Smooth muscle cell (in vitro differentiated cells): Measurements from ENCODE around the gene MMP24. TPM values are rescaled to one million over a fixed set of nuclear protein-coding genes. Genes with fewer than 3 reads are reported as not detected.

Source experiments
- DNase-seq: peaks from one replicate; lab custom pipeline; 2025; ENCODE audit not compliant: unreplicated experiment; lab: John Stamatoyannopoulos, UW
- H2AFZ ChIP-seq: fragments of 200-600 bp; sonication (generic); 2 replicates; pipeline ENCODE4 v1.6.0; 2016; ENCODE audit warnings: antibody characterized with exemption, low read depth, mild to moderate bottlenecking
- H3F3A ChIP-seq: fragments of 200-600 bp; sonication (generic); 2 replicates; pipeline ENCODE4 v1.6.0; 2017; ENCODE audit warnings: antibody characterized with exemption, low read depth
- H3K27ac ChIP-seq: fragments of 200-600 bp; sonication (generic); 2 replicates; pipeline ENCODE4 v1.5.1; 2016; ENCODE audit warnings: low read depth, mild to moderate bottlenecking
- H3K27me3 ChIP-seq: fragments of 200-600 bp; sonication (generic); 2 replicates; pipeline ENCODE4 v1.6.1; 2016; ENCODE audit warnings: low read depth, mild to moderate bottlenecking
- H3K36me3 ChIP-seq: fragments of 200-600 bp; sonication (generic); 2 replicates; pipeline ENCODE4 v1.5.1; 2016; ENCODE audit warnings: low read depth
- H3K4me1 ChIP-seq: fragments of 200-600 bp; sonication (generic); 2 replicates; pipeline ENCODE4 v1.5.1; 2016; ENCODE audit warnings: low read depth
- H3K4me2 ChIP-seq: fragments of 200-600 bp; sonication (generic); 2 replicates; pipeline ENCODE4 v1.6.0; 2016; ENCODE audit warnings: mild to moderate bottlenecking
- H3K4me3 ChIP-seq: fragments of 200-600 bp; sonication (generic); 2 replicates; pipeline ENCODE4 v1.5.1; 2016; ENCODE audit warnings: mild to moderate bottlenecking
- H3K79me2 ChIP-seq: fragments of 200-600 bp; sonication (generic); 2 replicates; pipeline ENCODE4 v1.6.0; 2016; ENCODE audit warnings: low read depth, mild to moderate bottlenecking
- H3K9ac ChIP-seq: fragments of 200-600 bp; sonication (generic); 2 replicates; pipeline ENCODE4 v1.6.0; 2016; ENCODE audit warnings: low read depth
- H3K9me3 ChIP-seq: fragments of 200-600 bp; sonication (generic); replicated peaks from 2 replicates; pipeline ENCODE4 v1.5.1; 2016; ENCODE audit warnings: low read depth
- H4K20me1 ChIP-seq: fragments of 200-600 bp; sonication (generic); 2 replicates; pipeline ENCODE4 v1.6.0; 2016; ENCODE audit warnings: low read depth
- CTCF ChIP-seq: fragments of 200-600 bp; sonication (generic); IDR thresholded peaks from 2 replicates; pipeline ENCODE4 v1.5.1; 2017; ENCODE audit warnings: borderline replicate concordance, mild to moderate bottlenecking, antibody characterized with exemption; ENCODE audit not compliant: insufficient read depth, poor library complexity, severe bottlenecking
- WGBS: methylation state at CpG from one replicate; pipeline ENCODE4 v1.1.7; 2016; ENCODE audit warnings: low lambda C conversion rate; 5-methylcytosine and 5-hydroxymethylcytosine counted together
- polyA plus RNA-seq: library from polyadenylated mRNA; unstranded; fragments of >200 nt; fragmentation: Nextera tagmentation; extraction: Ambion mirVana; gene quantifications from 2 replicates; pipeline ENCODE4 v1.2.1, GENCODE V29; 2016
- total RNA-seq: library from RNA; depleted of rRNA; stranded (reverse); fragments of >200 nt; gene quantifications from 2 replicates; pipeline ENCODE4 v1.2.3, GENCODE V29; 2014

The MMP24 gene
- total and polyA plus RNA-seq, 2 experiments from 2014 or later, result 0.03 to 0.09 TPM

- Histone ChIP-seq H2AFZ (no peak overlapping the region), H3K27me3 (no peaks in the 10 kb centered on the region), H3F3A (no peaks in the 10 kb centered on the region), H3K36me3 (no peaks in the 10 kb centered on the region), H4K20me1 (peaks cover 3% of the 10 kb centered on the region), H3K4me2 (no peak overlapping the region), H3K9ac (no peak overlapping the region), H3K4me1 (no peaks in the 10 kb centered on the region), H3K27ac (no peak overlapping the region), H3K4me3 (no peak overlapping the region), H3K9me3 (no peaks in the 10 kb centered on the region), H3K79me2 (no peaks in the 10 kb centered on the region)
- no peak for TF ChIP-seq CTCF
- no peak for DNase-seq
- WGBS, result 81% methylated on average over 5 of the region's 5 CpGs
Observed at GRCh38 chr20:35216541-35216940, 9.9 kb upstream of the MMP24 start.

DNA sequence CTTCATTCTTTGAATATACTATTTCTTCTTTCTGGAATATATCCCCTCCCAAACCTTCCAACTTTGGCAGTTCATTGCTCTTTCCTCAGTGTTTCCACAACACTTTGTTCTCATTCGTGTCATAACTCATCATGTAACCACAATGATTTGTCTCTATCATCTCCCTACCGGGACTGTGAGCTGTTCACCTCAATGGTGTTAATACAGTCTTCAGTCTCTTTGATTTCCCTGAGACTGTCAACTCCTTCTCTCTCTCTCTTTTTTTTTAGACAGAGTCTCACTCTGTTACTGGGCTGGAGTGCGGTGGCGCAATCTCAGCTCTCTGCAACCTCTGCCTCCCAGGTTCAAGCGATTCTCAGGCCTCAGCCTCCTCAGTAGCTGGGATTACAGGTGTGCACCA lies 2.5 kb upstream of the MMP24 start:
- WGBS, result 92% methylated on average over 5 of the region's 5 CpGs
- Histone ChIP-seq H4K20me1 (peaks cover 40% of the 10 kb centered on the region), H3K4me2 (no peak overlapping the region), H2AFZ (no peak overlapping the region), H3K9me3 (no peaks in the 10 kb centered on the region), H3K9ac (no peak overlapping the region), H3K4me1 (no peaks in the 10 kb centered on the region), H3K27ac (no peak overlapping the region), H3K27me3 (peaks cover 38% of the 10 kb centered on the region), H3K79me2 (no peaks in the 10 kb centered on the region), H3K36me3 (no peaks in the 10 kb centered on the region), H3F3A (no peaks in the 10 kb centered on the region), H3K4me3 (no peak overlapping the region)
- TF ChIP-seq CTCF, result no peak
- DNase-seq, result no peak

DNA sequence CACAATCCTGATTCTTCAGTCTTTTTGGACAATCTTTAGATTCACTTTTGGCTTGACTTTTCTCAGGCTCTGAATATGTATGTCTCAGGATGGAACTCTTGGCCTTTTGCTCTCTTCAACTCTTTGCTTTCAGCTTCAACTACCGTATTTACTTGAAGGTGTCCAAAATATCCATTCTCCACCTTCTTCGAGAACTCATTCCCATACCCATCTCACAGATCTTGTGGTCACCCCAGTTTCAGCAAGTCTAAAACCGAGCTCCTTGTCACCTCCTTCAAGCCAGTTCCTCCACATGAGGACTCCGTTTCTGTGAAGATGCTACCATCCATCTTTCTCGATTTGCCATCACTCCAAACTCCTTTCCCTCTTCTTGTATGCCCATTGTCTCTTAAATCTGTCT lies 2.0 kb upstream of the MMP24 start:
- Histone ChIP-seq H3K9ac (no peak overlapping the region), H3K4me3 (no peak overlapping the region), H3K36me3 (no peaks in the 10 kb centered on the region), H3K4me2 (no peak overlapping the region), H2AFZ (no peak overlapping the region), H3K79me2 (no peaks in the 10 kb centered on the region), H3F3A (no peaks in the 10 kb centered on the region), H3K27ac (no peak overlapping the region), H3K27me3 (peaks cover 44% of the 10 kb centered on the region), H4K20me1 (peaks cover 45% of the 10 kb centered on the region), H3K4me1 (no peaks in the 10 kb centered on the region), H3K9me3 (no peaks in the 10 kb centered on the region)
- 93% methylated on average over 5 of the region's 5 CpGs for whole genome bisulfite sequencing
- TF ChIP-seq CTCF, result no peak
- no peak for DNase-seq

- no peaks in the 10 kb centered on the region for H3K36me3 ChIP-seq
- TF ChIP-seq CTCF, result no peak
- H3F3A ChIP-seq, result no peaks in the 10 kb centered on the region
- no peaks in the 10 kb centered on the region for H3K9me3 ChIP-seq
- no peak overlapping the region for H2AFZ ChIP-seq
- peaks cover 45% of the 10 kb centered on the region for H3K27me3 ChIP-seq
- no peaks in the 10 kb centered on the region for H3K79me2 ChIP-seq
- H3K4me3 ChIP-seq, result no peak overlapping the region
- H3K4me2 ChIP-seq, result no peak overlapping the region
- 50% methylated on average over 9 of the region's 9 CpGs for WGBS
- peaks cover 46% of the 10 kb centered on the region for H4K20me1 ChIP-seq
- H3K9ac ChIP-seq, result no peak overlapping the region
- no peaks in the 10 kb centered on the region for H3K4me1 ChIP-seq
- H3K27ac ChIP-seq, result no peak overlapping the region
- DNase-seq, result no peak
Observed at GRCh38 chr20:35225319-35226125, 968 bp upstream of the MMP24 start.
